ENCODE measurements around the gene CRIP3.

CRIP3 gene

GRCh38 chr6:43256670-43257366, 51.8 kb downstream of the CRIP3 start:
- H3K27me3 ChIP-seq (ENCODE audit: insufficient read depth, low read depth) = no peaks in the 10 kb centered on the region

More at GRCh38 chr6:43256670-43257366, 51.8 kb downstream of the CRIP3 start:
- peaks cover 23% of the 10 kb centered on the region for H3K4me1 ChIP-seq (ENCODE audit: low read depth, poor library complexity, severe bottlenecking)
- H3K4me3 ChIP-seq (IDR thresholded peaks at IDR 0.05; ENCODE audit: insufficient read depth, low read depth, low read length) = no peak overlapping the region
- H3K9ac ChIP-seq = no peak overlapping the region
- peak overlapping the region; percentile 24; the same call in 1 of the 2 replicates for H3K27ac ChIP-seq
- H3K36me3 ChIP-seq (ENCODE audit: insufficient read depth) = no peaks in the 10 kb centered on the region
- H4K20me1 ChIP-seq (ENCODE audit: insufficient read depth) = no peaks in the 10 kb centered on the region
- H2AFZ ChIP-seq (ENCODE audit: low read depth) = peak overlapping the region; percentile 58; the same call in 1 of the 2 replicates
- H3K4me2 ChIP-seq = peak overlapping the region; percentile 58
- TF ChIP-seq, protein P1, sequence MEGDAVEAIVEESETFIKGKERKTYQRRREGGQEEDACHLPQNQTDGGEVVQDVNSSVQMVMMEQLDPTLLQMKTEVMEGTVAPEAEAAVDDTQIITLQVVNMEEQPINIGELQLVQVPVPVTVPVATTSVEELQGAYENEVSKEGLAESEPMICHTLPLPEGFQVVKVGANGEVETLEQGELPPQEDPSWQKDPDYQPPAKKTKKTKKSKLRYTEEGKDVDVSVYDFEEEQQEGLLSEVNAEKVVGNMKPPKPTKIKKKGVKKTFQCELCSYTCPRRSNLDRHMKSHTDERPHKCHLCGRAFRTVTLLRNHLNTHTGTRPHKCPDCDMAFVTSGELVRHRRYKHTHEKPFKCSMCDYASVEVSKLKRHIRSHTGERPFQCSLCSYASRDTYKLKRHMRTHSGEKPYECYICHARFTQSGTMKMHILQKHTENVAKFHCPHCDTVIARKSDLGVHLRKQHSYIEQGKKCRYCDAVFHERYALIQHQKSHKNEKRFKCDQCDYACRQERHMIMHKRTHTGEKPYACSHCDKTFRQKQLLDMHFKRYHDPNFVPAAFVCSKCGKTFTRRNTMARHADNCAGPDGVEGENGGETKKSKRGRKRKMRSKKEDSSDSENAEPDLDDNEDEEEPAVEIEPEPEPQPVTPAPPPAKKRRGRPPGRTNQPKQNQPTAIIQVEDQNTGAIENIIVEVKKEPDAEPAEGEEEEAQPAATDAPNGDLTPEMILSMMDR (conservative IDR thresholded peaks at IDR 0.05; ENCODE audit: low read depth, low read length) = no peak
- no peaks in the 10 kb centered on the region for H3K79me2 ChIP-seq (ENCODE audit: insufficient read depth, low read depth)
